Stimulated activated CD4-positive, alpha-beta T cell treated with anti-CD3 and anti-CD28 coated beads, Interleukin-15, amount 100 ng/mL, for 1 hour (primary cell): ENCODE results near the gene MRPS10.
A peak's percentile ranks its signal among the peaks of the same experiment; 100 is the strongest.
"Not testable (repeated sequence)": the region's sequence is repeated elsewhere in the genome, so short reads cannot be mapped to it uniquely, and the experiment has no call there.

Experiments
- DNase-seq, 2 donors: peaks; one replicate each; pipeline ENCODE4 v3.0.0-alpha.2; 2020; ENCODE audit warnings: low read depth in 1 of 2, low spot score in 1 of 2

The MRPS10 gene

GRCh38 chr6:42179261-42179944 is 38.3 kb downstream of the MRPS10 start:
- no peak for DNase-seq

- no peak for DNase-seq
Observed at GRCh38 chr6:42177514-42178364, 39.9 kb downstream of the MRPS10 start.

- DNase-seq: no peak
Observed at GRCh38 chr6:42176981-42177380, 40.7 kb downstream of the MRPS10 start.

- no peak for DNase-seq
Observed at GRCh38 chr6:42175860-42176259, 41.8 kb downstream of the MRPS10 start.

- DNase-seq: no peak
Observed at GRCh38 chr6:42173101-42173500, 44.6 kb downstream of the MRPS10 start, which contains the start of gene GUCA1A. Gene GUCA1A, plus strand, starts transcription at chr6:42173364. Its CDS starts 250 bp downstream, at chr6:42173614.

- no peak for DNase-seq
Observed at GRCh38 chr6:42171813-42172581, 45.7 kb downstream of the MRPS10 start.

- not testable (repeated sequence) for DNase-seq
Observed at GRCh38 chr6:42169780-42170179, 47.9 kb downstream of the MRPS10 start.

GRCh38 chr6:42168650-42169049 is 49.0 kb downstream of the MRPS10 start:
- no peak for DNase-seq

GRCh38 chr6:42166444-42167141 is 51.1 kb downstream of the MRPS10 start:
- peak; percentile 50 to 52 for DNase-seq

GRCh38 chr6:42165016-42165415 is 52.6 kb downstream of the MRPS10 start:
- DNase-seq: no peak

GRCh38 chr6:42163981-42164380 is 53.7 kb downstream of the MRPS10 start:
- DNase-seq: no peak

GRCh38 chr6:42162812-42163211 is 54.8 kb downstream of the MRPS10 start:
- no peak for DNase-seq

GRCh38 chr6:42162384-42162783 is 55.3 kb downstream of the MRPS10 start:
- DNase-seq: no peak

GRCh38 chr6:42159431-42160024 is 58.1 kb downstream of the MRPS10 start:
- DNase-seq: no peak

GRCh38 chr6:42158631-42159030 is 59.0 kb downstream of the MRPS10 start:
- DNase-seq: no peak

- no peak for DNase-seq
Observed at GRCh38 chr6:42158011-42158410, 59.6 kb downstream of the MRPS10 start.
